ENCODE results near the gene XXYLT1. TPM values are rescaled to one million over a fixed set of nuclear protein-coding genes. Genes with fewer than 3 reads are reported as not detected.

XXYLT1 gene
- total RNA-seq, 4 donors from 2014 or later: 7.5 to 19.4 (median 10.6) TPM

GRCh38 chr3:195046441-195046840 is 224.5 kb downstream of the XXYLT1 start:
- no peak for TF ChIP-seq CTCF (IDR thresholded peaks at IDR 0.05; ENCODE audit: low read depth)

GRCh38 chr3:195045481-195046210 is 225.3 kb downstream of the XXYLT1 start:
- TF ChIP-seq CTCF (IDR thresholded peaks at IDR 0.05; ENCODE audit: low read depth): no peak

- no peak for TF ChIP-seq CTCF (IDR thresholded peaks at IDR 0.05; ENCODE audit: low read depth)
These were observed 226.5 kb downstream of the XXYLT1 start for GRCh38 chr3:195044411-195044810.

GRCh38 chr3:195043607-195044339 is 227.2 kb downstream of the XXYLT1 start:
- no peak for TF ChIP-seq CTCF (IDR thresholded peaks at IDR 0.05; ENCODE audit: low read depth)

- TF ChIP-seq CTCF (IDR thresholded peaks at IDR 0.05; ENCODE audit: low read depth): no peak
These were observed 228.0 kb downstream of the XXYLT1 start for GRCh38 chr3:195042743-195043606.

GRCh38 chr3:195041871-195042742 is 228.9 kb downstream of the XXYLT1 start:
- no peak for TF ChIP-seq CTCF (IDR thresholded peaks at IDR 0.05; ENCODE audit: low read depth)
